GM13976 (cell line): ENCODE data around the gene TENM4.

ENCODE experiments used
- DNase-seq: peaks from one replicate; pipeline ENCODE4 v3.0.0; 2012; ENCODE audit warnings: low spot score
- CTCF ChIP-seq: IDR thresholded peaks from 2 replicates; pipeline ENCODE4 v1.5.1; 2012; ENCODE audit warnings: borderline replicate concordance, mild to moderate bottlenecking; ENCODE audit not compliant: insufficient read depth; ENCODE audit errors: extremely low read depth, missing control alignments, control extremely low read depth
- in situ Hi-C: fragments of 300-500 bp; cut with MboI; formaldehyde crosslinking; loops from one replicate; pipeline ENCODE4 v1.12.0; 2022; ENCODE audit warnings: low sequenced_read_pairs, mixed read lengths, inconsistent platforms; ENCODE audit not compliant: unreplicated experiment

TENM4 gene

DNA sequence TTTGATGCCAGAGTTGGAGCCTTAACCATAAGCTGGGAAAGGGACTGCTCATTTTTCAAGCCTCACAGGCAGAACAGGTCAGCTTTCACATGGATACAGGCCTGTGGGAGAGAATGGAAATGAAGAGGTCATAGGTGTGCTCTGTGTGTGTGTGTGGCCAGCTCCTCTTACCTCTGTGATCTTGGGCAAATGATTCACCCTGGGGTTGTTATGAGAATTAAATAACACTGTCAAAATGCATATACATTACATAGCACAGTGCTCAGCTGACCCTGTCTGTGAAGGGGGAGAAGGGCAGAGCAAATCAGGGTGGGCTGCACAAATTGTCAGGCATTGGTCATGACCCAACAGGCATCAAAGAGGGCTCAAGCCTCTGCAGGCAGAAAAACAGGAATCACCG is 372.5 kb downstream of the TENM4 start:
- DNase-seq = no peak
- no peak for TF ChIP-seq CTCF
- in situ Hi-C loops = no loop called here

GRCh38 chr11:79067352-79067679 is 373.5 kb downstream of the TENM4 start:
- no peak for TF ChIP-seq CTCF
- in situ Hi-C loops = no loop called here
- no peak for DNase-seq

DNA sequence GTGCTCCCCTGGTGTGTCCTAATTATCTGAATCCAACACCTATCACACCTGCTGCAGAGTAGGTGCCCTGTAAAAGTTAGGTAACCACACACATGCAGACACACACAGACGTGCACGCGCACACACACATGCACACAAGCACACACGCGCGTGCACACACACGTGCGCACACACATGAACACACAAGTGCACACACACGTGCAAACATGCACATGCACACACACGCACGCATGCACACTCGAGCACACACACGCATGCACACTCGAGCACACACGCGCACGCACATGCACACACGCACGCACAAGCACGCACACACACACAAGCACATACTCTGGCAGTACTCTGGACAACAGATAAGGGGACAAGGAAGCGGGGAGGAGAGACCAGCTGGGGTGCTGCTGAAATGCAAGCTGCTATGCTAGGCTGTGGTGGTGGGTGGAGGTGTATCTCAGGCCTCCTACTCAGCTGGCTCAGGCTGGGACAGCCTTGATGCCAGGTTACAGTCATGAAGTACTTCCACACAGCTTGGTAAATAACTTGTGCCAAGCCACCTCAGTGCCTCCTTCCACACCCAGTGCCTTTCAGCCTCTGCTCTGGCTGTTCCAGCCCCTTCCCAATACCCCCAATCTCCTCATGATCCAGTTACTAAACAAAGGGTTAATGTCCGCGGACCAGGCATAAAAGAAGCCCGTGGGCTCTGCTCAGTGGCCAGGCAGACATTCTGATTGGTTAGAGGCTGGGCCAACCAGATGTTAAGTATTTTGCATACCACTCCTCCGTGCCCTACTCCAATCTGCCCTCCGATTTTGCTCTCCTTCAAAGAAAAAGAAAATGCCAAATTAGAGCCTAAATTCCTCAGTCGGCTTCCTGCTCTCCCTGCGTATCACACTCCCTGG is 374.1 kb downstream of the TENM4 start:
- no peak for DNase-seq
- TF ChIP-seq CTCF = no peak
- in situ Hi-C loops = no loop called here

GRCh38 chr11:79062814-79063762 is 377.7 kb downstream of the TENM4 start:
- in situ Hi-C loops = no loop called here
- no peak for DNase-seq
- no peak for TF ChIP-seq CTCF

- no peak for TF ChIP-seq CTCF
- in situ Hi-C loops = no loop called here
- DNase-seq = no peak
Observed at GRCh38 chr11:79060081-79060953, 380.5 kb downstream of the TENM4 start.

GRCh38 chr11:79059141-79059540 is 381.7 kb downstream of the TENM4 start:
- TF ChIP-seq CTCF = no peak
- no peak for DNase-seq
- in situ Hi-C loops = no loop called here
